ENCODE data around the gene P2RY2.

The P2RY2 gene

DNA sequence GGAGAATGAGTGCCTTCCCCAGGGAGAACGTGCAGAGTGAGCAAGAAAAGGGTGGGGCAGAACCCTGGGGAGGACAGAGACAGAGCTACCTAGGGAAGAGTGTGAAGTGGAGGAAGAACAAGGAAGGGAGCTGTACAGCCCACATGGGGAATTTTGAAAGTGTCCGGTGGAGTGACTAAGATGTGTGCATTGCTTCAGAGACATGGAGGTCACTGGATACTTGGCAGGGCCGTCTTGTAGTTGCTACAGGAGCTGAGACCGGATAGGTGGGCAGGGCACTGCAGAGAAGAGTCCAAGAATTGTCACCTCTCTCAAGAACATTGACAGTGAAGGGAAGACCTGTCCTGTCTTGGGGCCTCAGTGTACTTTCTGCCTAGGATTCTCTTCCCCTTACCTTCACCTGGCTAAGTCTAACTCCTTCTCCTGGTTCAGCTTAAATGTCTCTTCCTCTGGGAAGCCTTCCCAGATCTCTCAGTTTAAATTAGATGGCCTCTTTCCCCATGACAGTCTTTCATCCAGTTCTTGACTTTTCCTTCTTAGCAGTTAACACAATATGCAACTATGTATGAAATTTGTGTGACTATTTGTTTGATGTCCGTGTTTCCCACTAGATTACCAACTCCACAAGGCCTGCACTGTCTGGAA lies 44.9 kb downstream of the P2RY2 start:
- DNase-seq (ENCODE audit: low read depth) = no peak
- H3K4me3 ChIP-seq (ENCODE audit: control insufficient read depth, low read depth, low read length) = no peak overlapping the region
- TF ChIP-seq, protein P1, sequence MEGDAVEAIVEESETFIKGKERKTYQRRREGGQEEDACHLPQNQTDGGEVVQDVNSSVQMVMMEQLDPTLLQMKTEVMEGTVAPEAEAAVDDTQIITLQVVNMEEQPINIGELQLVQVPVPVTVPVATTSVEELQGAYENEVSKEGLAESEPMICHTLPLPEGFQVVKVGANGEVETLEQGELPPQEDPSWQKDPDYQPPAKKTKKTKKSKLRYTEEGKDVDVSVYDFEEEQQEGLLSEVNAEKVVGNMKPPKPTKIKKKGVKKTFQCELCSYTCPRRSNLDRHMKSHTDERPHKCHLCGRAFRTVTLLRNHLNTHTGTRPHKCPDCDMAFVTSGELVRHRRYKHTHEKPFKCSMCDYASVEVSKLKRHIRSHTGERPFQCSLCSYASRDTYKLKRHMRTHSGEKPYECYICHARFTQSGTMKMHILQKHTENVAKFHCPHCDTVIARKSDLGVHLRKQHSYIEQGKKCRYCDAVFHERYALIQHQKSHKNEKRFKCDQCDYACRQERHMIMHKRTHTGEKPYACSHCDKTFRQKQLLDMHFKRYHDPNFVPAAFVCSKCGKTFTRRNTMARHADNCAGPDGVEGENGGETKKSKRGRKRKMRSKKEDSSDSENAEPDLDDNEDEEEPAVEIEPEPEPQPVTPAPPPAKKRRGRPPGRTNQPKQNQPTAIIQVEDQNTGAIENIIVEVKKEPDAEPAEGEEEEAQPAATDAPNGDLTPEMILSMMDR (IDR thresholded peaks at IDR 0.05; ENCODE audit: control insufficient read depth, insufficient read depth, low read depth, low read length, missing control alignments) = no peak

DNA sequence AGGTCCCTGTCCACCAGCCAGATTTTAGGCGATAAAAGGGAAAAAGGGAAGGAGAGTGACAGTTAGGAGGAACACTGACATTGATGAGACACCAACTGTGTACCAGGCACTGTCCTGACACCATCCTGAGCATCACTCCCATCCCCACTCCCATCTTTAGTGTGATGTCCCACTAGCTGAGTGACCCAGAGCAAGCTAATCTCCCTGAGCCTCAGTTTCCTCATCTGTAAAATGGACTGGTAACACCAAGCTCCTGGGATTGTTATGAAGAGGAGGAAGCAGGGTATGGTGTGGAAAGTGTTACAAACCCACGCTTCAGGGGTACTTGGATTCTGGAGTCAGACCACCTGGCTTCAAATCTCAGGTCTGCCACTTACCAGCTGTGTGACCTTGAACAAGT lies 45.6 kb downstream of the P2RY2 start:
- no peak for DNase-seq (ENCODE audit: low read depth)
- TF ChIP-seq, protein P1 (IDR thresholded peaks at IDR 0.05; ENCODE audit: control insufficient read depth, insufficient read depth, low read depth, low read length, missing control alignments) = no peak

DNA sequence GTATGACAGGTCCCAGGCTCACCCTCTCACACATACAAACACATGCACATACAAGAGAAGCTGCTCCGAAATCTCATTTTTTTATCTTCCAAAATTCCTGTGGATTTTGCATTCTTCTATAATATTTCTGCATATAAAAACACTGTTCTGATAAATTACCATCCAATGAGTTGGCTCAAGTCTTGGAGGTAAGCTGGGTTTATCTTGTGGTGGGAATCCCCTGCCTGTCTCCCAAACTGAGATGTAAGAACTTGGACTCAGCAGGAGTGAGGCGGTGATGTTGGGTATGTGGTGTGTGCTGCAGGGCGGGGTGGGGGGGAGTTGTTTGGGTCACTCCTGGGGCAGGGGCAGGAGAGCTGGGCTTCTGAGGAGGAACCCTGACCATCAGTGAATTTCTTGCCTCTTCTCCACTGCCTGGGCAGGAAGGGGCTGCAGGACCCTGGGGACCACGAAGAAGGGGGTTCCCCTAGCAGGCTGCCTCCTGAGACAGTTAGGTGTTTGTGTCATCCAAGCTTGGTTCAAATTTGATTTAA lies 47.3 kb downstream of the P2RY2 start:
- no peak for DNase-seq (ENCODE audit: low read depth)
- no peak overlapping the region for H3K4me3 ChIP-seq (ENCODE audit: control insufficient read depth, low read depth, low read length)
- TF ChIP-seq, protein P1 (IDR thresholded peaks at IDR 0.05; ENCODE audit: control insufficient read depth, insufficient read depth, low read depth, low read length, missing control alignments) = no peak

More for the DNA sequence above, 45.6 kb downstream of the P2RY2 start:
- no peak overlapping the region for H3K4me3 ChIP-seq (ENCODE audit: control insufficient read depth, low read depth, low read length)

DNA sequence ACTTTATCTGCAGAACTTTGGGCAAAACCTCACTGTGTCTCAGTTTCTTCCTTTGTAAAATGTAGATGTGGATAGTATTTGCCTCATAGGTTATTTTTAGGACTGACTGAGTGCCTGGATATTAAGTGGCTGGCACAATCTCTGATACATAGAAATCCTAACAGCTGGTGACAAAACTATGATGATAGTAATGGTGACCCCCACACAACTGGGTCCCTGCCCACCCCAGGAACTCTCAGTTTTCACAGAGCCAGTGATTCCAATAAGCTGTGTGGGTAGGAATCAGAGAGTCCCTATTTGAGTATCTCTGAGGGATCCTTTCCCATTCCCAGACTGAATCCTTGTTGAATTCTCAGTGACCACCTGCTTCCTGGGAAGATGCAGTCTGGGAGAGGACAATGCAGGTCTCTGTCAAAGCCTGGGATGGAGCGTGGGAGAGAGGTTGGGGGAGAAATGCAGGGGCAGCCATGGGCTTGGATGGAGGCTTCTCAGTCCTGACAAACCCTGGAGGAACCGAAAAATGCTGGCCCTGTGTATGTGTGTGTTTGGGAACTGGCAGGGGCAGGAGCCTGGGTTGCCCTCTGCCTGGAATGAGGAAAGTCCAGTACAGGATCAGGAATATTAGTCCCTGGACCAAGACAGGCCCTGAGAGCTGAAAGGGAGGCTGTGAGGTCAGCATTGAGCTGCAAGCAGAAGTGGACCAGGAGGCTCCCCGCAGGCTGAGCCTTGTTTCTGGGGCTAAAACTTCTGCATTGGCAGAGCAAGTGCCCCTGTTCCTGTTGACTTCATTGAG lies 48.0 kb downstream of the P2RY2 start:
- no peak for DNase-seq (ENCODE audit: low read depth)
- no peak overlapping the region for H3K4me3 ChIP-seq (ENCODE audit: control insufficient read depth, low read depth, low read length)
- TF ChIP-seq, protein P1 (IDR thresholded peaks at IDR 0.05; ENCODE audit: control insufficient read depth, insufficient read depth, low read depth, low read length, missing control alignments) = no peak

DNA sequence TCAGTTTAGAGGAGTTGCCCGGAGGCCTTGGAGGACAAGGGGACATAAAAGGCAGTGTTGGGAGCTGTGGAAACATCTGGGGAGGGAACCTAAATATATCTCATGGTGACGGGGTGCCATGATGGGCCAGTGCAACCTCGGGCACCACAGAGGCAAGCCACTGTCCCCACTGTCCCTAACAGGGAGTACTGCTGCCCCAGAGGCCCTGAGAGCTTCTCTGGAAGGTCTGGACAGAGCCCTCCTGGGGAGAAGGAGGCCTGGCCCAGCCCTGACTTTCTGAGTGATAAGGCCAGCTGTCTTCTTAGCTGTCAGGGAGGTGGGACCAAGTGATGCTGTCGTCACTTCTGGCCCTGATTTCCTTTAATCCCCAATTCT lies 48.6 kb downstream of the P2RY2 start:
- H3K4me3 ChIP-seq (ENCODE audit: control insufficient read depth, low read depth, low read length) = no peak overlapping the region
- no peak for DNase-seq (ENCODE audit: low read depth)
- TF ChIP-seq, protein P1 (IDR thresholded peaks at IDR 0.05; ENCODE audit: control insufficient read depth, insufficient read depth, low read depth, low read length, missing control alignments) = no peak

DNA sequence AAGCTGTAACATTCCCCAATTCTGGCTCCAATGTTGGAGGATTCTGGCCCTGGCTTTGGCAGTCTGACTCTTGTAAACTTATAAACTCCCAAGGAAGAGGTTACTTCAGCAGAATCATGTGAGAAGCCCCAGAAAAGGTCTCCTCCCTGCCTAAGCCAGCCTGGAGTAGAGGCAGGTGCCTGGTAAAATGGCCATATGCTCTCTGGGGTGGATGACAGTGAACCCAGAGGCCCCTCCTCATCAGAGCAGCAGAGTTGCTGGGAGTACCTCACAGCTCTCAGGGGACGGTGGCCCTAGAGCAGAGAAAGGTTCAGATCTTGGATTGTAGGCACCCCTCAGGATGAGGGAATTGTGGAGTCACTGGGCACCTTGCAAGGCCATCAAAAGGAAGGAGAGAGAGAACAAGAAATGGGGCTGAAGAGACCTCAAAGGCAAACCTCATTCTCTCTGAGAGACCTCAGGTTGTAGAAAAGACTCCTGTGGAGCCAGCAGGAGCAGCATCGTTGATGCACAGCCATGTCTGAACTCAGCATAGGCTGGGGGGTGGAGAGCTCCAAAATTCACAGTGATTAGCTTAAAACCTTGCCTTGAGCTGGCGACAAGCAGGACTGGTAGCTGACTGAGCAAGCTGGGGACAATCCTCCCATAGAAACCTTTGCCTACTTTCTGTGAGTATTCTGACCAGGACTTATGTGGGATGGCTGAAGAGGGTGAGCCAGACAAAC lies 49.2 kb downstream of the P2RY2 start:
- TF ChIP-seq, protein P1 (IDR thresholded peaks at IDR 0.05; ENCODE audit: control insufficient read depth, insufficient read depth, low read depth, low read length, missing control alignments) = no peak
- no peak for DNase-seq (ENCODE audit: low read depth)
- no peak overlapping the region for H3K4me3 ChIP-seq (ENCODE audit: control insufficient read depth, low read depth, low read length)

Data from AG09309 (cell line).